SK-N-SH treated with all-trans-retinoic acid at 6 μM for 48 hours (cell line): Measurements from ENCODE around the gene SSBP4.

Experiments used
- ATAC-seq: fragments of 200-7000 bp; cut with Tn5 transposase; 3 replicates; pipeline ENCODE4 v1.9.1; 2020; ENCODE audit warnings: mild to moderate bottlenecking, moderate library complexity
- ARNTL ChIP-seq: fragments of 450-650 bp; formaldehyde crosslinking; IDR thresholded peaks from 2 replicates; pipeline ENCODE4 v1.5.0; 2020; ENCODE audit warnings: low read depth, mild to moderate bottlenecking, moderate library complexity, borderline replicate concordance
- BACH2 ChIP-seq: fragments of 250-450 bp; sonication (Bioruptor Pico); IDR thresholded peaks from 2 replicates; pipeline ENCODE4 v1.9.0; 2021; ENCODE audit warnings: mild to moderate bottlenecking, borderline replicate concordance
- CSDC2 ChIP-seq: fragments of 250-450 bp; sonication (Bioruptor Pico); IDR thresholded peaks from 2 replicates; pipeline ENCODE4 v1.5.0; 2020; ENCODE audit warnings: mild to moderate bottlenecking, moderate library complexity
- ESRRG ChIP-seq: fragments of 250-450 bp; sonication (Bioruptor Pico); IDR thresholded peaks from 2 replicates; pipeline ENCODE4 v1.6.1; 2021; ENCODE audit warnings: mild to moderate bottlenecking
- GLIS3 ChIP-seq: fragments of 250-450 bp; sonication (Bioruptor Pico); IDR thresholded peaks from 2 replicates; pipeline ENCODE4 v1.5.0; 2020; ENCODE audit warnings: mild to moderate bottlenecking, moderate library complexity
- ISL1 ChIP-seq: fragments of 250-450 bp; sonication (Bioruptor Pico); IDR thresholded peaks from 2 replicates; pipeline ENCODE4 v2.1.2; 2022; ENCODE audit warnings: mild to moderate bottlenecking, moderate library complexity
- OSR1 ChIP-seq: fragments of 250-450 bp; sonication (Bioruptor Pico); IDR thresholded peaks from 2 replicates; pipeline ENCODE4 v1.8.0; 2022; ENCODE audit warnings: moderate library complexity, mild to moderate bottlenecking, inconsistent platforms
- PPARA ChIP-seq: fragments of 250-450 bp; sonication (Bioruptor Pico); IDR thresholded peaks from 2 replicates; pipeline ENCODE4 v1.5.0; 2020; ENCODE audit warnings: mild to moderate bottlenecking, borderline replicate concordance
- RARB ChIP-seq: fragments of 250-450 bp; sonication (Bioruptor Pico); IDR thresholded peaks from 2 replicates; pipeline ENCODE4 v1.8.0; 2021; ENCODE audit warnings: mild to moderate bottlenecking, moderate library complexity
- SNAI2 ChIP-seq: fragments of 250-450 bp; sonication (Bioruptor Pico); IDR thresholded peaks from 2 replicates; pipeline ENCODE4 v1.5.0; 2020; ENCODE audit warnings: mild to moderate bottlenecking, moderate library complexity
- TCF4 ChIP-seq: fragments of 250-450 bp; sonication (Bioruptor Pico); IDR thresholded peaks from 2 replicates; pipeline ENCODE4 v1.8.0; 2021; ENCODE audit warnings: mild to moderate bottlenecking, moderate library complexity, borderline replicate concordance
- TOX ChIP-seq: fragments of 250-450 bp; sonication (Bioruptor Pico); IDR thresholded peaks from 2 replicates; pipeline ENCODE4 v1.8.0; 2021; ENCODE audit warnings: mild to moderate bottlenecking, moderate library complexity, borderline replicate concordance
- ZC3H10 ChIP-seq: fragments of 250-450 bp; sonication (Bioruptor Pico); IDR thresholded peaks from 2 replicates; pipeline ENCODE4 v1.5.1; 2021; ENCODE audit warnings: mild to moderate bottlenecking, moderate library complexity
- ZFP3 ChIP-seq: fragments of 250-450 bp; sonication (Bioruptor Pico); IDR thresholded peaks from 2 replicates; pipeline ENCODE4 v1.5.0; 2020; ENCODE audit warnings: mild to moderate bottlenecking, moderate library complexity
- ZFP30 ChIP-seq: fragments of 450-650 bp; formaldehyde crosslinking; IDR thresholded peaks from 2 replicates; pipeline ENCODE4 v1.5.0; 2022; ENCODE audit warnings: mild to moderate bottlenecking, moderate library complexity
- ZNF565 ChIP-seq: fragments of 450-650 bp; formaldehyde crosslinking; conservative IDR thresholded peaks from 2 replicates; pipeline ENCODE4 v1.5.0; 2020; ENCODE audit warnings: low read depth, mild to moderate bottlenecking, moderate library complexity
- ZNF70 ChIP-seq: fragments of 450-650 bp; formaldehyde crosslinking; IDR thresholded peaks from 2 replicates; pipeline ENCODE4 v1.5.0; 2020; ENCODE audit warnings: mild to moderate bottlenecking, moderate library complexity
- ZNF8 ChIP-seq: fragments of 450-650 bp; formaldehyde crosslinking; IDR thresholded peaks from 2 replicates; pipeline ENCODE4 v1.5.0; 2020; ENCODE audit warnings: mild to moderate bottlenecking, moderate library complexity
- TF ChIP-seq, protein P1 (sequence below): fragments of 250-450 bp; sonication (Bioruptor Pico); IDR thresholded peaks from 2 replicates; pipeline ENCODE4 v1.8.0; 2020; ENCODE audit warnings: mild to moderate bottlenecking, moderate library complexity, borderline replicate concordance
- TF ChIP-seq, protein P2 (sequence below): fragments of 250-450 bp; sonication (Bioruptor Pico); IDR thresholded peaks from 2 replicates; pipeline ENCODE4 v1.5.1; 2020; ENCODE audit warnings: low read depth, mild to moderate bottlenecking, moderate library complexity
- TF ChIP-seq, protein P3 (sequence below): fragments of 250-450 bp; sonication (Bioruptor Pico); IDR thresholded peaks from 2 replicates; pipeline ENCODE4 v1.8.0; 2021; ENCODE audit warnings: low read depth, mild to moderate bottlenecking, moderate library complexity, borderline replicate concordance
- TF ChIP-seq, protein P4 (sequence below): fragments of 250-450 bp; sonication (Bioruptor Pico); IDR thresholded peaks from 2 replicates; pipeline ENCODE4 v1.5.0; 2020; ENCODE audit warnings: mild to moderate bottlenecking, moderate library complexity

Gene SSBP4

DNA sequence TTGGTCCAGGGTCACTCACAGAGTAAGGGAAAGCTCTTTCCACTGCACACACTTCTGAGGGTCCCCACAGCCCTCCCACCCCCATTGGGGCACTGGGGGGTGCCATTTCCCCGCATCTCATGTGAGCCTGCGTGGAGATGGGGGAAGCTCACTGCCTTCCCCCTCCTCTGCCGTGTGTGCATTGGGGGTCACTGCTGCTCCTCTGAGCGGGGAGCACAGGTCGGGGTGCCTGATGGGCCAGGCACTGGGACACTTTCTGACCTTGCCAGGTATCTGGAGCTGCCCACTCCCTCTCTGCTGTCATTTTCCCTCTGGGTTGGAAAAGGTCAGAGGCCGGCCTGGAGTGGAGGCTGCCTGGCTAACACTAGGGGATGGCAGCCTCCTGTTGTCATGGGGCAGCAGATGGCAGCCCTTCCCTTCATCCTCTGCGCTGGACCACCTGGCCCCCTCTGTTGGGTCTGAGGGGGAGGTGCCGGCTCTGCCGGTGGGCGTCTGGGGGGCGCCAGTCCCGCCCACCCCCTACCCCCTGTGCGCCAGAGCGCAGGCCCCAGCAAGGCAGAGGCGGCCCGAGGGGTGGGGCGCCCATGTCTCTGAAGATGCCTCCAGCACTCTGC lies 9.1 kb downstream of the SSBP4 start:
- no peak for ATAC-seq

DNA sequence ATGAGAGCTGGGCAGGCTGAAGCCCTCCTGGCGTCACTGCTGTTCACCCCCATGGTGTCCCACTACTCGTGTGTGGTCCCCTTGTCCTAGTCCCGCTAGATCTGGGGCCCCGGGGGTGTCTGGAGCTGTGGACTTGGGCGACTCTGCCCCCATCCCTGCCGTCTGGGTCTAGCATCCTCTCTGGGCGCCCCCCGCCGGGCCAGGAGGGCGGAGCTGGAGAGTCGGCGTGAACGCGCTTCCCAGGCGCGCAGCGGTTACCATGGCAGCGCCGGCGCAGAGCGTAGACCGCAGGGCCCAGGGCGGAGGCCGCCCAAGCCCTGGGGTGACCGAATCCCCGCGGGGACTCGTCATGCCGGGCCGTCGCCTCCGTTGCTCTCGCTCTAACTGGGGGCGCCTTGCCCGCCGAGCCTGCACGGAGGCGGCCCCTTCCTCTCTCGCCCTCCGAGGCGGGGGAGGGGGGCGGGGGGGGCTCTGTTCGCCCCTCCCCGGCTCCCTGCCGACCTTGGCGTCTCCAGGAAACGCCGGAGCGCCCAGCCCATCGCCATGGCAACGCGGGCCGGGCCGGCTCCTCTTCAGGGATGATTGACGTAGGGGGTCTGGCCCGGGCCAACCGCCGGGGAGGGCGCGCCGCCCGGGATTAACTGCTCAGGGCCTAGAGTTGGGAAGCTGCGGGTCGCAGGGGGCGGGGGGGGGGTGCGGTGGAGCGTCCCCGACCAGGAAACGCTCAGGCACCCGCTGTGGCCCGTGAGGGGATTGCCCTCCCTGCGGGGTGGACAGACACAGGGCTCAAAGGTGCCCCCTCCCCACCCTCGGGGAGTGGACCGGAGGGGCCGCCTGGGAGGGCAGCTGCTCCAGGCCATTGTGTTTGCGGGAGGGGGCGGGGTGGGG lies 9.8 kb downstream of the SSBP4 start:
- TF ChIP-seq ARNTL (CRISPR knock-in tag): no peak
- TF ChIP-seq, protein P1, sequence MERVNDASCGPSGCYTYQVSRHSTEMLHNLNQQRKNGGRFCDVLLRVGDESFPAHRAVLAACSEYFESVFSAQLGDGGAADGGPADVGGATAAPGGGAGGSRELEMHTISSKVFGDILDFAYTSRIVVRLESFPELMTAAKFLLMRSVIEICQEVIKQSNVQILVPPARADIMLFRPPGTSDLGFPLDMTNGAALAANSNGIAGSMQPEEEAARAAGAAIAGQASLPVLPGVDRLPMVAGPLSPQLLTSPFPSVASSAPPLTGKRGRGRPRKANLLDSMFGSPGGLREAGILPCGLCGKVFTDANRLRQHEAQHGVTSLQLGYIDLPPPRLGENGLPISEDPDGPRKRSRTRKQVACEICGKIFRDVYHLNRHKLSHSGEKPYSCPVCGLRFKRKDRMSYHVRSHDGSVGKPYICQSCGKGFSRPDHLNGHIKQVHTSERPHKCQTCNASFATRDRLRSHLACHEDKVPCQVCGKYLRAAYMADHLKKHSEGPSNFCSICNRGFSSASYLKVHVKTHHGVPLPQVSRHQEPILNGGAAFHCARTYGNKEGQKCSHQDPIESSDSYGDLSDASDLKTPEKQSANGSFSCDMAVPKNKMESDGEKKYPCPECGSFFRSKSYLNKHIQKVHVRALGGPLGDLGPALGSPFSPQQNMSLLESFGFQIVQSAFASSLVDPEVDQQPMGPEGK (CRISPR knock-in tag): peak; percentile 86; the same call in 1 of the 2 replicates
- no peak for TF ChIP-seq ZFP3 (CRISPR knock-in tag)
- TF ChIP-seq TOX (CRISPR knock-in tag): no peak
- no peak for TF ChIP-seq GLIS3 (CRISPR knock-in tag)
- TF ChIP-seq, protein P2, sequence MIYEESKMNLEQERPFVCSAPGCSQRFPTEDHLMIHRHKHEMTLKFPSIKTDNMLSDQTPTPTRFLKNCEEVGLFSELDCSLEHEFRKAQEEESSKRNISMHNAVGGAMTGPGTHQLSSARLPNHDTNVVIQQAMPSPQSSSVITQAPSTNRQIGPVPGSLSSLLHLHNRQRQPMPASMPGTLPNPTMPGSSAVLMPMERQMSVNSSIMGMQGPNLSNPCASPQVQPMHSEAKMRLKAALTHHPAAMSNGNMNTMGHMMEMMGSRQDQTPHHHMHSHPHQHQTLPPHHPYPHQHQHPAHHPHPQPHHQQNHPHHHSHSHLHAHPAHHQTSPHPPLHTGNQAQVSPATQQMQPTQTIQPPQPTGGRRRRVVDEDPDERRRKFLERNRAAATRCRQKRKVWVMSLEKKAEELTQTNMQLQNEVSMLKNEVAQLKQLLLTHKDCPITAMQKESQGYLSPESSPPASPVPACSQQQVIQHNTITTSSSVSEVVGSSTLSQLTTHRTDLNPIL (CRISPR knock-in tag): no peak
- TF ChIP-seq PPARA (CRISPR knock-in tag): no peak
- no peak for TF ChIP-seq ESRRG (CRISPR knock-in tag)
- peak; percentile 78 for ATAC-seq

More for the DNA sequence above, 9.1 kb downstream of the SSBP4 start:
- TF ChIP-seq OSR1: no peak
- TF ChIP-seq, protein P2 (CRISPR knock-in tag): no peak
- TF ChIP-seq, protein P3, sequence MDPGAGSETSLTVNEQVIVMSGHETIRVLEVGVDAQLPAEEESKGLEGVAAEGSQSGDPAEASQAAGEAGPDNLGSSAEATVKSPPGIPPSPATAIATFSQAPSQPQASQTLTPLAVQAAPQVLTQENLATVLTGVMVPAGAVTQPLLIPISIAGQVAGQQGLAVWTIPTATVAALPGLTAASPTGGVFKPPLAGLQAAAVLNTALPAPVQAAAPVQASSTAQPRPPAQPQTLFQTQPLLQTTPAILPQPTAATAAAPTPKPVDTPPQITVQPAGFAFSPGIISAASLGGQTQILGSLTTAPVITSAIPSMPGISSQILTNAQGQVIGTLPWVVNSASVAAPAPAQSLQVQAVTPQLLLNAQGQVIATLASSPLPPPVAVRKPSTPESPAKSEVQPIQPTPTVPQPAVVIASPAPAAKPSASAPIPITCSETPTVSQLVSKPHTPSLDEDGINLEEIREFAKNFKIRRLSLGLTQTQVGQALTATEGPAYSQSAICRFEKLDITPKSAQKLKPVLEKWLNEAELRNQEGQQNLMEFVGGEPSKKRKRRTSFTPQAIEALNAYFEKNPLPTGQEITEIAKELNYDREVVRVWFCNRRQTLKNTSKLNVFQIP (CRISPR knock-in tag): no peak
- TF ChIP-seq TCF4: no peak
- TF ChIP-seq ZFP30: no peak
- TF ChIP-seq RARB: no peak
- no peak for TF ChIP-seq BACH2
- no peak for TF ChIP-seq PPARA (CRISPR knock-in tag)
- no peak for TF ChIP-seq SNAI2 (CRISPR knock-in tag)
- TF ChIP-seq TOX (CRISPR knock-in tag): no peak
- TF ChIP-seq ZC3H10 (CRISPR knock-in tag): no peak
- no peak for TF ChIP-seq ZNF70
- TF ChIP-seq GLIS3 (CRISPR knock-in tag): no peak
- no peak for TF ChIP-seq ARNTL (CRISPR knock-in tag)
- TF ChIP-seq ISL1 (CRISPR knock-in tag): no peak
- TF ChIP-seq CSDC2: no peak

DNA sequence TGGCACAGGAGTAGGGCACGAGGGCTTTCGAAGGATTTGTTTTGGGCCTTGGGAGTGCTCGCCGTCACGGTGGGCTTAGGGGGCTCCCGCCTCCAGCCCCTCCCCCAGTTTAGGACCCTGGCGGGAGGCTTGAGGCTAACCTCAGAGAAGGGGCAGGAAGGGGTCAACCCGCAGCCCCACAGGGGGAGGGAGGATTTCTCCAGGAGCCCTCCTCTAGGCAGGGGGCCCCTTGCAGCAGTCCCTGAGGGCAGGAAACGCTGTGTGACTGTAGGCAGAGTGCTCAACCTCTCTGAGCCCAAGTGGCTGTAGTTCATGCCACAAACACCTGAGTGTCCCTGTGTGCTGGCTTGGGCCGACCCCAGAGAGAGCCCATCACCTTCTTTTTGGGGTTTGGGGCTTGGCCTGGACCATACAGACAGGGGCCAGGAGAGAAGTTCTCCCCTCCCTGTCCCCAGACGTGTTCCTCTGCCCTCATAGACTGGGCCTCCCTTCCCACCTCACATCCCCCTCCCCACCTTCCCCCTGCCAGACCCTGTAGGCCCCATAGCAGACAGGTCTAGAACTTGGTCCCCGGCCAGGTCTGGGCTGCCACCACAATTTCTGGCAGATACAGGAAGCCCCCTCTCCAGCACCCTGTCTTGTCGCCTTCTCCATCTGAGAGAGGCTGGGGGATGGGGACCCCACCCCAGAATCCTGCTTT lies 10.7 kb downstream of the SSBP4 start:
- ATAC-seq: no peak
- TF ChIP-seq ZNF8 (CRISPR knock-in tag): no peak
- no peak for TF ChIP-seq CSDC2
- TF ChIP-seq ZFP3 (CRISPR knock-in tag): no peak
- no peak for TF ChIP-seq PPARA (CRISPR knock-in tag)
- no peak for TF ChIP-seq BACH2
- no peak for TF ChIP-seq ZFP30
- no peak for TF ChIP-seq ZC3H10 (CRISPR knock-in tag)
- no peak for TF ChIP-seq OSR1
- TF ChIP-seq ESRRG (CRISPR knock-in tag): no peak
- TF ChIP-seq, protein P2 (CRISPR knock-in tag): no peak
- TF ChIP-seq RARB: no peak
- TF ChIP-seq, protein P3 (CRISPR knock-in tag): no peak
- no peak for TF ChIP-seq TCF4
- TF ChIP-seq, protein P4, sequence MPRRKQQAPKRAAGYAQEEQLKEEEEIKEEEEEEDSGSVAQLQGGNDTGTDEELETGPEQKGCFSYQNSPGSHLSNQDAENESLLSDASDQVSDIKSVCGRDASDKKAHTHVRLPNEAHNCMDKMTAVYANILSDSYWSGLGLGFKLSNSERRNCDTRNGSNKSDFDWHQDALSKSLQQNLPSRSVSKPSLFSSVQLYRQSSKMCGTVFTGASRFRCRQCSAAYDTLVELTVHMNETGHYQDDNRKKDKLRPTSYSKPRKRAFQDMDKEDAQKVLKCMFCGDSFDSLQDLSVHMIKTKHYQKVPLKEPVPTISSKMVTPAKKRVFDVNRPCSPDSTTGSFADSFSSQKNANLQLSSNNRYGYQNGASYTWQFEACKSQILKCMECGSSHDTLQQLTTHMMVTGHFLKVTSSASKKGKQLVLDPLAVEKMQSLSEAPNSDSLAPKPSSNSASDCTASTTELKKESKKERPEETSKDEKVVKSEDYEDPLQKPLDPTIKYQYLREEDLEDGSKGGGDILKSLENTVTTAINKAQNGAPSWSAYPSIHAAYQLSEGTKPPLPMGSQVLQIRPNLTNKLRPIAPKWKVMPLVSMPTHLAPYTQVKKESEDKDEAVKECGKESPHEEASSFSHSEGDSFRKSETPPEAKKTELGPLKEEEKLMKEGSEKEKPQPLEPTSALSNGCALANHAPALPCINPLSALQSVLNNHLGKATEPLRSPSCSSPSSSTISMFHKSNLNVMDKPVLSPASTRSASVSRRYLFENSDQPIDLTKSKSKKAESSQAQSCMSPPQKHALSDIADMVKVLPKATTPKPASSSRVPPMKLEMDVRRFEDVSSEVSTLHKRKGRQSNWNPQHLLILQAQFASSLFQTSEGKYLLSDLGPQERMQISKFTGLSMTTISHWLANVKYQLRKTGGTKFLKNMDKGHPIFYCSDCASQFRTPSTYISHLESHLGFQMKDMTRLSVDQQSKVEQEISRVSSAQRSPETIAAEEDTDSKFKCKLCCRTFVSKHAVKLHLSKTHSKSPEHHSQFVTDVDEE: no peak
- TF ChIP-seq SNAI2 (CRISPR knock-in tag): no peak
- TF ChIP-seq ZNF565 (CRISPR knock-in tag): no peak
- no peak for TF ChIP-seq GLIS3 (CRISPR knock-in tag)
